Lung (tissue), 12 donors: ENCODE data around the gene GASK1A. TPM values are rescaled to one million over a fixed set of nuclear protein-coding genes. Genes with fewer than 3 reads are reported as not detected.

ENCODE experiments used
- ATAC-seq: fragments of 200-7000 bp; cut with Tn5 transposase; one replicate; pipeline ENCODE4 v1.9.1; 2020; ENCODE audit warnings: moderate number of reproducible peaks; ENCODE audit not compliant: insufficient read depth, low FRiP score
- DNase-seq, 3 donors: peaks; one replicate each; pipeline ENCODE4 v3.0.0-alpha.2; 2013 to 2017
- H3K27ac ChIP-seq, 2 donors: one replicate each; pipeline ENCODE4 v1.5.1; 2013; ENCODE audit warnings: mild to moderate bottlenecking in 2 of 2, moderate library complexity in 2 of 2, control low read depth in 1 of 2, inconsistent platforms in 1 of 2, low read depth in 1 of 2, low read length in 1 of 2
- H3K27me3 ChIP-seq, 3 donors: one replicate each; pipeline ENCODE4 v1.5.1; 2013; ENCODE audit warnings: low read length in 2 of 3; ENCODE audit not compliant: control insufficient read depth in 3 of 3, insufficient read depth in 3 of 3
- H3K36me3 ChIP-seq, 4 donors: one replicate each; pipeline ENCODE4 v1.5.1; 2013; ENCODE audit warnings: low read length in 4 of 4, mild to moderate bottlenecking in 1 of 4, moderate library complexity in 1 of 4; ENCODE audit not compliant: control insufficient read depth in 4 of 4, insufficient read depth in 4 of 4
- H3K4me1 ChIP-seq, 5 donors: one replicate each; pipeline ENCODE4 v1.5.1; 2013; ENCODE audit warnings: low read length in 5 of 5, mild to moderate bottlenecking in 2 of 5, moderate library complexity in 1 of 5; ENCODE audit not compliant: control insufficient read depth in 5 of 5, insufficient read depth in 5 of 5
- H3K4me3 ChIP-seq: one replicate; pipeline ENCODE4 v1.5.1; 2013; ENCODE audit warnings: mild to moderate bottlenecking, control low read depth, moderate library complexity
- H3K9ac ChIP-seq, 2 donors: one replicate each; pipeline ENCODE4 v1.5.1; 2013; ENCODE audit warnings: low read length in 2 of 2, control low read depth in 1 of 2; ENCODE audit not compliant: insufficient read depth in 1 of 2
- H3K9me3 ChIP-seq, 4 donors: one replicate each; pipeline ENCODE4 v1.5.1; 2013; ENCODE audit warnings: low read length in 3 of 4, mild to moderate bottlenecking in 1 of 4, moderate library complexity in 1 of 4; ENCODE audit not compliant: control insufficient read depth in 4 of 4, insufficient read depth in 3 of 4
- CTCF ChIP-seq: IDR thresholded peaks from 2 replicates; pipeline ENCODE4 v1.5.1; 2012; ENCODE audit warnings: mild to moderate bottlenecking; ENCODE audit errors: control extremely low read depth, extremely low read depth
- WGBS, 2 donors: extraction: QIAGEN DNeasy Blood & Tissue Kit; methylation state at CpG; one replicate each; pipeline ENCODE4 v1.1.7; 2013; 5-methylcytosine and 5-hydroxymethylcytosine counted together
- polyA plus RNA-seq, 2 donors: library from polyadenylated mRNA; stranded (reverse); fragments of 200-250 nt; gene quantifications; one replicate each; pipeline ENCODE4 v1.2.1, GENCODE V29; 2013
- total RNA-seq, 2 donors: library from RNA; depleted of rRNA in 1 of 2; stranded (reverse); fragments of >200 nt in 1 of 2; gene quantifications; one replicate each; pipeline ENCODE4 v1.2.1, GENCODE V29; 2014 to 2021
- donor health status: control.
- donor health status: control.
- donor health status: Bipolar disorder and iron deficiency.
- donor health status: healthy.
- donor health status: DM: yes; HTN: yes; CAD: no.

Gene GASK1A
- total and polyA plus RNA-seq, 4 donors, result 1.5 to 16.1 (median 5.1) TPM

- no peak overlapping the region for H3K9ac ChIP-seq
- H3K36me3 ChIP-seq, result peaks cover 0 to 2% (median 0%) of the 10 kb centered on the region in 4 donors
- no peak for TF ChIP-seq CTCF
- H3K9me3 ChIP-seq, result no peaks in the 10 kb centered on the region
- no peaks in the 10 kb centered on the region for H3K27me3 ChIP-seq
- no peak overlapping the region for H3K4me3 ChIP-seq
- ATAC-seq (no peak), DNase-seq (no peak)
- peaks cover 0 to 3% (median 0%) of the 10 kb centered on the region in 5 donors for H3K4me1 ChIP-seq
- 92 to 97% methylated on average over 3 of the region's 3 CpGs for WGBS, 2 donors
- no peak overlapping the region for H3K27ac ChIP-seq
These were observed 111.1 kb downstream of the GASK1A start for GRCh38 chr3:43090238-43090637.

GRCh38 chr3:43091481-43091880, 112.4 kb downstream of the GASK1A start:
- no peaks in the 10 kb centered on the region for H3K27me3 ChIP-seq
- peaks cover 0 to 2% (median 0%) of the 10 kb centered on the region in 4 donors for H3K36me3 ChIP-seq
- H3K9ac ChIP-seq, result no peak overlapping the region
- ATAC-seq (no peak), DNase-seq (no peak)
- peaks cover 0 to 3% (median 0%) of the 10 kb centered on the region in 5 donors for H3K4me1 ChIP-seq
- no peaks in the 10 kb centered on the region for H3K9me3 ChIP-seq
- WGBS, 2 donors, result 95 to 97% methylated on average over 4 of the region's 4 CpGs
- no peak overlapping the region for H3K4me3 ChIP-seq
- TF ChIP-seq CTCF, result no peak
- H3K27ac ChIP-seq, result no peak overlapping the region

- no peak overlapping the region for H3K9ac ChIP-seq
- 90 to 93% methylated on average over 1 of the region's 1 CpG for WGBS, 2 donors
- ATAC-seq (no peak), DNase-seq (no peak)
- H3K36me3 ChIP-seq, result peaks cover 0 to 2% (median 0%) of the 10 kb centered on the region in 4 donors
- peaks cover 0 to 3% (median 0%) of the 10 kb centered on the region in 5 donors for H3K4me1 ChIP-seq
- H3K9me3 ChIP-seq, result no peaks in the 10 kb centered on the region
- no peak overlapping the region for H3K27ac ChIP-seq
- H3K4me3 ChIP-seq, result no peak overlapping the region
- H3K27me3 ChIP-seq, result no peaks in the 10 kb centered on the region
- no peak for TF ChIP-seq CTCF
These were observed 113.9 kb downstream of the GASK1A start for GRCh38 chr3:43093006-43093405.

GRCh38 chr3:43093974-43094373, 114.9 kb downstream of the GASK1A start:
- Histone ChIP-seq H3K4me1 (peaks cover 0 to 3% (median 0%) of the 10 kb centered on the region in 5 donors), H3K36me3 (no peaks in the 10 kb centered on the region), H3K27me3 (no peaks in the 10 kb centered on the region), H3K27ac (no peak overlapping the region), H3K9ac (no peak overlapping the region), H3K4me3 (no peak overlapping the region), H3K9me3 (no peaks in the 10 kb centered on the region)
- DNase-seq (no peak), ATAC-seq (no peak)
- WGBS, 2 donors, result 92 to 98% methylated on average over 2 of the region's 2 CpGs
- TF ChIP-seq CTCF, result no peak
